ENCODE measurements around the gene PPP1R7.
"Not testable (repeated sequence)": the region's sequence is repeated elsewhere in the genome, so short reads cannot be mapped to it uniquely, and the experiment has no call there.

PPP1R7 gene

GRCh38 chr2:241188361-241189092 lies 38.3 kb downstream of the PPP1R7 start, which contains the start of gene ANO7:
ANO7 (plus strand) TSS chr2:241188677; CDS start chr2:241190064, 1,387 bp downstream.
- Histone ChIP-seq H3K27ac (no peak within 1 kb of the TSS), H3K4me3 (no peak within 1 kb of the TSS), H3K4me2 (peak within 1 kb of the TSS in 7 of 11 experiments; percentile 11 to 48 (median 43); a peak in 7 of 22 replicates), H3K4me1 (peaks cover 0 to 21% (median 14%) of the 10 kb centered on the region in 10 experiments; a peak in 13 of 20 replicates), H4K20me1 (peaks cover 0 to 8% (median 0%) of the 10 kb centered on the region in 11 experiments; a peak in 1 of 22 replicates), H3K9ac (no peak within 1 kb of the TSS; a peak in 1 of 22 replicates), H3K36me3 (peaks cover 0 to 13% (median 2%) of the 10 kb centered on the region in 11 experiments; a peak in 14 of 22 replicates), H3K27me3 (no peaks in the 10 kb centered on the region), H3K9me3 (replicated peaks in 1 of 11) (no peaks in the 10 kb centered on the region)
- TF ChIP-seq Cebpa-rat (IDR thresholded peaks at IDR 0.05) = no peak

- TF ChIP-seq Cebpa-rat (IDR thresholded peaks at IDR 0.05) = no peak
- H3K4me3 ChIP-seq = no peak overlapping the region
- peak overlapping the region in 1 of 11 experiments; percentile 43; a peak in 2 of 22 replicates for H3K4me2 ChIP-seq
- H3K9ac ChIP-seq = no peak overlapping the region
- H3K27ac ChIP-seq = no peak overlapping the region
- H3K4me1 ChIP-seq = peaks cover 0 to 21% (median 14%) of the 10 kb centered on the region in 10 experiments; a peak in 13 of 20 replicates
- peaks cover 0 to 8% (median 0%) of the 10 kb centered on the region in 11 experiments; a peak in 1 of 22 replicates for H4K20me1 ChIP-seq
- no peaks in the 10 kb centered on the region for H3K27me3 ChIP-seq
- peaks cover 0 to 5% (median 0%) of the 10 kb centered on the region in 11 experiments; a peak in 3 of 22 replicates for H3K36me3 ChIP-seq
- no peaks in the 10 kb centered on the region for H3K9me3 ChIP-seq (replicated peaks in 1 of 11)
These were observed 39.0 kb downstream of the PPP1R7 start for GRCh38 chr2:241189093-241189855.

GRCh38 chr2:241189856-241190201 lies 39.6 kb downstream of the PPP1R7 start:
- peaks cover 0 to 8% (median 0%) of the 10 kb centered on the region in 11 experiments; a peak in 1 of 22 replicates for H4K20me1 ChIP-seq
- no peaks in the 10 kb centered on the region; a peak in 2 of 22 replicates for H3K36me3 ChIP-seq
- no peaks in the 10 kb centered on the region for H3K9me3 ChIP-seq (replicated peaks in 1 of 11)
- H3K4me3 ChIP-seq = no peak overlapping the region
- no peak for TF ChIP-seq Cebpa-rat (IDR thresholded peaks at IDR 0.05)
- no peaks in the 10 kb centered on the region for H3K27me3 ChIP-seq
- no peak overlapping the region for H3K27ac ChIP-seq
- no peak overlapping the region for H3K4me2 ChIP-seq
- no peak overlapping the region for H3K9ac ChIP-seq
- H3K4me1 ChIP-seq = peaks cover 0 to 21% (median 14%) of the 10 kb centered on the region in 10 experiments; a peak in 13 of 20 replicates

DNA sequence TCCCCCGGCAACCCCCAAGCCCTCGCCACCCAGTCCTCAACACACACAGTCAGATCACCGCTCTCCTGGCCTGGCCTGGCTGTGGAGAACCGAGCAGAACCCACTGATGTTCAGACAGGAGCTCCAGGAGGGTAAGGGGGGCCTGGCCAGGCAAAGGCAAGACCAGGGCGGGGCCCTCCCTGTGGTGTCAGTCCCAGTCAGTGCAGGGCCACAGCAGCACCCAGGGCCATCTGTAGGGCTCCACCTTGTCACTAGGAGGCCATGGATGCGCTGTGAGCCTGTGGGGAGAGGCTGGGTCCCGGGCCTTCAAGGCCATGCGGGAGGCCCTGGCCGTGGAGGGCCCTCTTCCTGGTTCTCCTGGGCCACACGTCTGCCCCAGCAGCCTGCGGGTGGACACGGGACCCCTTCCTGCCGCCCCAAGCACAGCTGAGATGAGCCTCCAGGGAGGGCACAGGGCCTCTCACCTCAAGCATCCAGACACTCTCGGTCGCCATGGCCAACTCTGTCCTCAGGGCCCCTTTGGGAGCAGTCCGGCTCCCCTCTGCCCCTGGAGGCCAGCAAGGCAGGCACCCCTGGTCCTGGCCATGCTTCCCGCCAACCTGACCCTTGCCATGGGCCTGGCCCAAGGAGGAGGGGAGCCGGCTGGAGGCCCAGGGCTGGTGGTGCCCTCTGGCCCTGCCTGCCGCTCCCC lies 40.2 kb downstream of the PPP1R7 start:
- Histone ChIP-seq H3K27me3 (no peaks in the 10 kb centered on the region), H3K4me3 (no peak overlapping the region), H3K36me3 (no peaks in the 10 kb centered on the region), H3K27ac (no peak overlapping the region), H4K20me1 (peaks cover 0 to 11% (median 0%) of the 10 kb centered on the region in 11 experiments; a peak in 1 of 22 replicates), H3K4me1 (peaks cover 0 to 21% (median 14%) of the 10 kb centered on the region in 10 experiments; a peak in 13 of 20 replicates), H3K4me2 (no peak overlapping the region), H3K9ac (no peak overlapping the region), H3K9me3 (replicated peaks in 1 of 11) (no peaks in the 10 kb centered on the region)
- no peak for TF ChIP-seq Cebpa-rat (IDR thresholded peaks at IDR 0.05)

DNA sequence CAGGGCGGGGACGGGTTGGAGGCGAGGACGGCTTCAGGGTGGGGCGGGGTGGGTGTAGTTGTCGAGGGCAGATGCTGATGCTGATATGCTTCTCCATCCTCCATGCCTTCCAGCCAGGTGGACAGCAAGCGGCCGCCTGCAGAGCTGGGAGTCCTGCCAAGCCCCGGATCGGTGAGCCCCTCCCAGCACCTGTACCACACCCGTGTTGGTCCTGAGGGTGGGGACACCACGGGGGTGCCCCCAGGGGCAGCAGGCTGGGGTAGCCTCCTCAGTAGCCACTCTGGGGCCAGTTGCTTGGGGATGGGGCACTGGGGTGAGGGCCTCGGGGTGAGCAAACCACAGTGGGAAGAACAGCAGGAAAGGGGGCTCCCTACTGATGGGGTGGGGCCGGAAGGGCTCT lies 40.8 kb downstream of the PPP1R7 start:
- Histone ChIP-seq H3K9me3 (replicated peaks in 1 of 11) (no peaks in the 10 kb centered on the region), H4K20me1 (peaks cover 0 to 14% (median 0%) of the 10 kb centered on the region in 11 experiments; a peak in 1 of 22 replicates), H3K4me1 (peaks cover 0 to 21% (median 14%) of the 10 kb centered on the region in 10 experiments; a peak in 13 of 20 replicates), H3K27me3 (no peaks in the 10 kb centered on the region), H3K9ac (no peak overlapping the region), H3K36me3 (no peaks in the 10 kb centered on the region), H3K27ac (no peak overlapping the region), H3K4me3 (no peak overlapping the region), H3K4me2 (no peak overlapping the region)
- no peak for TF ChIP-seq Cebpa-rat (IDR thresholded peaks at IDR 0.05)

DNA sequence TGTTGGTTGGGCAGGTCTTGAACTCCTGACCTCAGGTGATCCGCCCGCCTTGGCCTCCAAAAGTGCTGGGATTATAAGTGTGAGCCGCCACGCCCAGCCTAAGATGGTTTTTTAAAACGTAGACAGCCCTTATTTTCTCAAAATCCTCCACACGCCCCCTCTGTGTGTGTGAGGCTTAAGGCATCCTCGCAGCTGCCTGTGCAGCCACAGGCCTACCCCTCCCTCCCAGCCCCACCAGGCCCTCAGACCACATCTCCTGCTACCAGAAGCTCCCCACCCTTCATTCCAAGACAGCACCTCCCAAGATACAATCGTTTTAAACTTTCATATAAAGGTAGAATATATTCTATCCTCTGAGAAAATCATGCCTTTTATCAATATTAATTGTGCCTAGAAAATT lies 43.0 kb downstream of the PPP1R7 start:
- Histone ChIP-seq H3K36me3 (no peaks in the 10 kb centered on the region), H3K27ac (no peak overlapping the region), H3K27me3 (no peaks in the 10 kb centered on the region), H3K9ac (no peak overlapping the region), H3K4me3 (no peak overlapping the region), H4K20me1 (0 out of 22 replicates have a peak, but pooled peaks cover 0 to 11% (median 0%) of the 10 kb centered on the region in 11 experiments), H3K4me2 (no peak overlapping the region), H3K4me1 (peaks cover 0 to 8% (median 5%) of the 10 kb centered on the region in 10 experiments; a peak in 9 of 20 replicates), H3K9me3 (replicated peaks in 1 of 11) (no peaks in the 10 kb centered on the region)
- TF ChIP-seq Cebpa-rat (IDR thresholded peaks at IDR 0.05) = no peak

- H3K27ac ChIP-seq = no peak overlapping the region
These were observed 44.5 kb downstream of the PPP1R7 start for GRCh38 chr2:241194811-241195210.

DNA sequence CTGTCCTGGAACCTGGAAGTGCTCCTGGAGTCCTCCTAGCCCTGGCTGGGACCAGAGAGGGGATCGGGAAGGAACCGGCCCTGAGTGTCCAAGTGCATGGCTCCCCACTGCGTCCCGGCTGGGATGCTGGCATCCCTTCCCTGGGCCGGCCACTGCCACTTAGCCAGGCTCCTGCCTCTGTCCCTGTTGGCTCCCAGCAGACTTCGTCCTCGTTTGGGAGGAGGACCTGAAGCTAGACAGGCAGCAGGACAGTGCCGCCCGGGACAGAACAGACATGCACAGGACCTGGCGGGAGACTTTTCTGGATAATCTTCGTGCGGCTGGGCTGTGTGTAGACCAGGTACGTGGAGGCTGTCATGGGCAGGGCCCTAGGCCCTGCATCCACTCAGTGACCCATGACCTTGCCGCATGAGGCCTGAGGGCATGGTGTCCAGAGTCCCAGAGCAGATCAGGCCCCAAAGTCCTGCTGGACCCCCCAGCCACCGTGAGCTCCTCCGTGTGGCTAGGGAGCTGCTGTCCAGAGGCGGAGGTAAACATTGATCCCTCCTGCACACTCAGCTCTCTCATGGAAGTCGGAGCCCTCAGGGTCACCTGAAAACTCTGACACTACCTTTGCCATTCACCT lies 45.4 kb downstream of the PPP1R7 start:
- Histone ChIP-seq H3K27me3 (no peaks in the 10 kb centered on the region), H3K4me3 (no peak overlapping the region), H3K4me2 (no peak overlapping the region), H3K36me3 (no peaks in the 10 kb centered on the region), H3K9me3 (replicated peaks in 1 of 11) (no peaks in the 10 kb centered on the region), H4K20me1 (peaks cover 0 to 22% (median 0%) of the 10 kb centered on the region in 11 experiments; a peak in 3 of 22 replicates), H3K9ac (no peak overlapping the region), H3K4me1 (peaks cover 0 to 2% (median 0%) of the 10 kb centered on the region in 10 experiments; a peak in 1 of 20 replicates), H3K27ac (no peak overlapping the region)
- no peak for TF ChIP-seq Cebpa-rat (IDR thresholded peaks at IDR 0.05)

More at GRCh38 chr2:241194811-241195210, 44.5 kb downstream of the PPP1R7 start:
- H3K27me3 ChIP-seq = no peaks in the 10 kb centered on the region
- H3K4me1 ChIP-seq = no peaks in the 10 kb centered on the region
- no peaks in the 10 kb centered on the region for H3K9me3 ChIP-seq (replicated peaks in 1 of 11)
- peaks cover 0 to 19% (median 0%) of the 10 kb centered on the region in 11 experiments; a peak in 3 of 22 replicates for H4K20me1 ChIP-seq
- no peak overlapping the region for H3K4me2 ChIP-seq
- no peak overlapping the region for H3K4me3 ChIP-seq
- no peak overlapping the region for H3K9ac ChIP-seq
- no peaks in the 10 kb centered on the region for H3K36me3 ChIP-seq
- no peak for TF ChIP-seq Cebpa-rat (IDR thresholded peaks at IDR 0.05)

DNA sequence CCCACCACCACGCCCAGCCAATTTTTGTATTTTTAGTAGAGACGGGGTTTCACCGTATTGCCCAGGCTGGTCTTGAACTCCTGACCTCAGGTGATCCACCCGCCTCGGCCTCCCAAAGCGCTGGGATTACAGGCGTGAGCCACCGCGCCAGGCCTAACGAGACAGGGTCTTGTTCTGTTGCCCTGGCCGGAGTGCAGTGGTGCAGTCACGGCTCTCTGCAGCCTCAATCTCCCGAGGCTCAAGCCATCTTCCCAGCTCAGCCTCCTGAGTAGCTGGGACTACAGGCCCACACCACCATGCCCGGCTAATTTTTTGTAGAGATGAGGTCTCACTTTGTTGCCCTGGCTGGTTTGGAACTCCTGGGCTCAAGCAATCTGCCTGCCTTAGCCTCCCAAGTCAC lies 47.0 kb downstream of the PPP1R7 start:
- not testable (repeated sequence) for H3K9ac ChIP-seq; H3K4me3 ChIP-seq; H3K27ac ChIP-seq; H3K27me3 ChIP-seq; H3K4me2 ChIP-seq; H3K9me3 ChIP-seq (replicated peaks in 1 of 11); H3K36me3 ChIP-seq
- Histone ChIP-seq H4K20me1 (peaks cover 0 to 33% (median 0%) of the 10 kb centered on the region in 11 experiments; a peak in 3 of 22 replicates), H3K4me1 (peaks cover 0 to 13% (median 3%) of the 10 kb centered on the region in 10 experiments; a peak in 7 of 20 replicates)
